ENCODE data around the gene ZFR.

- TF ChIP-seq CTCF (IDR thresholded peaks at IDR 0.05) (no peak), POLR2AphosphoS5 (IDR thresholded peaks at IDR 0.05) (no peak), POLR2A (IDR thresholded peaks at IDR 0.05) (no peak), EP300 (IDR thresholded peaks at IDR 0.05; ENCODE audit: low read depth) (no peak)
Observed at GRCh38 chr5:32319392-32319791, 125.1 kb downstream of the ZFR start.
